Measurements from ENCODE around the gene ZNF543. TPM values are rescaled to one million over a fixed set of nuclear protein-coding genes. Genes with fewer than 3 reads are reported as not detected.

The ZNF543 gene
- total and polyA plus RNA-seq, 2 of the 13 experiments (the other 11 are each of a cell fraction or from before 2014, with no cell fraction given), result 2.1 to 8.9 TPM

DNA sequence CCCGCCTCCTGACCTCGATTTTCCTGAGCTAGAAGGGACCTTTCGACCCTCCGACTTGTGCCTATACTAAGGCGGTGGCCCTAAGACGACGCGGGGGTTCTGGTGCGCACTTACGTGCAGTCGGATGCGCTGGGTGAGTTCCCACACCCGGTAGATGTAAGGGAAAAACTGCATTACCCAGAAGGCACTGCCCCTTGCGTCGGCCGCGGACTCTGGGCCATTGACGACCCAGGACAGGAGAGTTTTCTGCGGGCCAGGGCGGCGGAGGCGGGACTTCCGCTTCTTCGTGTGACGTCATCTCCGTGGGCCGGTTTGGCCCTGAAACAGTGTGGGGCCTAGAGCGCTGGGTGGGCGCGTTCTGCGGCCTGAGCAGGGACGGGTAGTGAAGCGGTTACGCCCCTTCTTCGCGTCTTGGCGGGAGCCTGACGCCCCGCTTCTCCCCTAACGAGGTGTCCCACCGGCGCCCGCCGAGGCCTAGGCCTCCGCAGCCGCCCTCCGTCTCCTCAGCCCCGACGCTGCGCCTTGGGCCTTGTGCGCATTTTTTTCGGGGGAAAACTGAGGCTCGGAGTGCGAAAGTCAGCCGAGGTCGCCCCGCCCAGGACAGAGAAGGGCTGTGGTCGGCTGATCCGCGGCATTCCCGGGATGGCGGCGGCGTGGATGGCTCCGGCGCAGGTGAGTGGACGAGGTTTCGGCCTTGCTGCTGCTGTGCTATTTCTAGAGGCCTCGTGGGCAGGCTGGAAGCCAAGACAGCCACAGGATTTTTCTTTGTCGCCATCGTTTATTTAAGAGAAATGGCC, 39.9 kb upstream of the ZNF543 start, which contains the start of gene ZNF460 (continued):
- TF ChIP-seq IRX3 (CRISPR knock-in tag; IDR thresholded peaks at IDR 0.05; ENCODE audit: borderline replicate concordance, low read depth) (no peak), KAT2B (IDR thresholded peaks at IDR 0.05; ENCODE audit: borderline replicate concordance, low read depth, low read length) (no peak), ZNF572 (CRISPR knock-in tag; IDR thresholded peaks at IDR 0.05) (0 out of 2 replicates have a peak, but pooled peaks have one; percentile 68), ZNF30 (CRISPR knock-in tag; IDR thresholded peaks at IDR 0.05) (no peak), PTBP1 (IDR thresholded peaks at IDR 0.05; ENCODE audit: low read depth, low read length, poor library complexity, severe bottlenecking) (no peak), ZMYM4 (CRISPR knock-in tag; IDR thresholded peaks at IDR 0.05) (no peak; the same call in none of the 2 replicates), THAP9 (CRISPR knock-in tag; IDR thresholded peaks at IDR 0.05; ENCODE audit: borderline replicate concordance) (peak; percentile 79), ZNF138 (CRISPR knock-in tag; IDR thresholded peaks at IDR 0.05; ENCODE audit: low read depth) (0 out of 2 replicates have a peak, but pooled peaks have one; percentile 92), NAIF1 (CRISPR knock-in tag; IDR thresholded peaks at IDR 0.05; ENCODE audit: borderline replicate concordance) (peak; percentile 77; the same call in 1 of the 2 replicates), MAX (IDR thresholded peaks at IDR 0.05) (peak; percentile 26; the same call in 1 of the 2 replicates), SRSF1 (optimal IDR thresholded peaks at IDR 0.05; ENCODE audit: low read depth, low read length) (peak; percentile 70), ZNF598 (CRISPR knock-in tag; IDR thresholded peaks at IDR 0.05; ENCODE audit: borderline replicate concordance) (0 out of 2 replicates have a peak, but pooled peaks have one; percentile 23), ZNF343 (CRISPR knock-in tag; IDR thresholded peaks at IDR 0.05) (peak; percentile 83; the same call in 1 of the 2 replicates), ZNF703 (CRISPR knock-in tag; IDR thresholded peaks at IDR 0.05; ENCODE audit: borderline replicate concordance) (peak; percentile 55; the same call in 1 of the 2 replicates), TSC22D2 (CRISPR knock-in tag; IDR thresholded peaks at IDR 0.05; ENCODE audit: borderline replicate concordance) (no peak)
- TF ChIP-seq, protein P1, sequence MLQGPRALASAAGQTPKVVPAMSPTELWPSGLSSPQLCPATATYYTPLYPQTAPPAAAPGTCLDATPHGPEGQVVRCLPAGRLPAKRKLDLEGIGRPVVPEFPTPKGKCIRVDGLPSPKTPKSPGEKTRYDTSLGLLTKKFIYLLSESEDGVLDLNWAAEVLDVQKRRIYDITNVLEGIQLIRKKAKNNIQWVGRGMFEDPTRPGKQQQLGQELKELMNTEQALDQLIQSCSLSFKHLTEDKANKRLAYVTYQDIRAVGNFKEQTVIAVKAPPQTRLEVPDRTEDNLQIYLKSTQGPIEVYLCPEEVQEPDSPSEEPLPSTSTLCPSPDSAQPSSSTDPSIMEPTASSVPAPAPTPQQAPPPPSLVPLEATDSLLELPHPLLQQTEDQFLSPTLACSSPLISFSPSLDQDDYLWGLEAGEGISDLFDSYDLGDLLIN (CRISPR knock-in tag; IDR thresholded peaks at IDR 0.05; ENCODE audit: borderline replicate concordance), result no peak
- TF ChIP-seq, protein P2, sequence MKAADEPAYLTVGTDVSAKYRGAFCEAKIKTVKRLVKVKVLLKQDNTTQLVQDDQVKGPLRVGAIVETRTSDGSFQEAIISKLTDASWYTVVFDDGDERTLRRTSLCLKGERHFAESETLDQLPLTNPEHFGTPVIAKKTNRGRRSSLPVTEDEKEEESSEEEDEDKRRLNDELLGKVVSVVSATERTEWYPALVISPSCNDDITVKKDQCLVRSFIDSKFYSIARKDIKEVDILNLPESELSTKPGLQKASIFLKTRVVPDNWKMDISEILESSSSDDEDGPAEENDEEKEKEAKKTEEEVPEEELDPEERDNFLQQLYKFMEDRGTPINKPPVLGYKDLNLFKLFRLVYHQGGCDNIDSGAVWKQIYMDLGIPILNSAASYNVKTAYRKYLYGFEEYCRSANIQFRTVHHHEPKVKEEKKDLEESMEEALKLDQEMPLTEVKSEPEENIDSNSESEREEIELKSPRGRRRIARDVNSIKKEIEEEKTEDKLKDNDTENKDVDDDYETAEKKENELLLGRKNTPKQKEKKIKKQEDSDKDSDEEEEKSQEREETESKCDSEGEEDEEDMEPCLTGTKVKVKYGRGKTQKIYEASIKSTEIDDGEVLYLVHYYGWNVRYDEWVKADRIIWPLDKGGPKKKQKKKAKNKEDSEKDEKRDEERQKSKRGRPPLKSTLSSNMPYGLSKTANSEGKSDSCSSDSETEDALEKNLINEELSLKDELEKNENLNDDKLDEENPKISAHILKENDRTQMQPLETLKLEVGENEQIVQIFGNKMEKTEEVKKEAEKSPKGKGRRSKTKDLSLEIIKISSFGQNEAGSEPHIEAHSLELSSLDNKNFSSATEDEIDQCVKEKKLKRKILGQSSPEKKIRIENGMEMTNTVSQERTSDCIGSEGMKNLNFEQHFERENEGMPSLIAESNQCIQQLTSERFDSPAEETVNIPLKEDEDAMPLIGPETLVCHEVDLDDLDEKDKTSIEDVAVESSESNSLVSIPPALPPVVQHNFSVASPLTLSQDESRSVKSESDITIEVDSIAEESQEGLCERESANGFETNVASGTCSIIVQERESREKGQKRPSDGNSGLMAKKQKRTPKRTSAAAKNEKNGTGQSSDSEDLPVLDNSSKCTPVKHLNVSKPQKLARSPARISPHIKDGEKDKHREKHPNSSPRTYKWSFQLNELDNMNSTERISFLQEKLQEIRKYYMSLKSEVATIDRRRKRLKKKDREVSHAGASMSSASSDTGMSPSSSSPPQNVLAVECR (CRISPR knock-in tag; IDR thresholded peaks at IDR 0.05; ENCODE audit: borderline replicate concordance), result peak; percentile 96
